Measurements from ENCODE around the gene BCAS1. TPM values are rescaled to one million over a fixed set of nuclear protein-coding genes. Genes with fewer than 3 reads are reported as not detected.

Gene BCAS1
- total RNA-seq, 2 experiments from 2014 or later, result 0.06 TPM; not detected in 1

DNA sequence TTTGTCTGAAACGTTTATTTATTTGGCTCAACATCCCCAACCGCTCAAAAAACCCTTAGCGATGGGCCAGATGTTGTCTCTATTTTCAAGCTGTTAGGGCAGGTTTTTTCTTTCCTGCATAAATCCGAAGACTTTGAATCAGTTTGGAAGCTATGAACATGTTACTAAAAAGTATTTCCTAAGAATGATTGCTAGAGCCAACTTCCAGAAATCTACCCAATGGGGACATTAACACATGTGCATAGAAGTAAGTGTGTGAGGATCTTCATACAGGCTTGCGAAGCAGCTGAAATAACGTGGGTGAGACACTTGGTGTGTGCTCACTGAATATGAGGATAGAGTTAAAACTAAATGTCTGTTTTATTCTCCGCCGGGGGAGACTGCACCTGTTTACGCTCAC, 106.8 kb downstream of the BCAS1 start:
- no peak overlapping the region for H3K4me3 Mint-ChIP-seq
- H3K9me3 Mint-ChIP-seq, result no peaks in the 10 kb centered on the region
- H3K27me3 Mint-ChIP-seq, result peaks cover 16% of the 10 kb centered on the region
- H3K4me1 Mint-ChIP-seq, result peaks cover 4% of the 10 kb centered on the region
- ChIA-PET POLR2A (no interaction called here), CTCF (interaction anchor here (1.5 kb wide), 1 partner anchor 170 kb away, joined by 4 read pairs; no protein-coding TSS in a partner anchor)
- no peak for DNase-seq
- no peak overlapping the region for H3K27ac Mint-ChIP-seq
- H3K36me3 Mint-ChIP-seq (ENCODE audit: low read depth), result no peaks in the 10 kb centered on the region

GRCh38 chr20:53962388-53962787, 108.0 kb downstream of the BCAS1 start:
- Mint-ChIP-seq H3K4me3 (no peak overlapping the region), H3K4me1 (peaks cover 4% of the 10 kb centered on the region), H3K36me3 (ENCODE audit: low read depth) (no peaks in the 10 kb centered on the region), H3K27ac (no peak overlapping the region), H3K27me3 (peaks cover 18% of the 10 kb centered on the region), H3K9me3 (no peaks in the 10 kb centered on the region)
- no peak for DNase-seq
- ChIA-PET POLR2A (no interaction called here), CTCF (no interaction called here)

DNA sequence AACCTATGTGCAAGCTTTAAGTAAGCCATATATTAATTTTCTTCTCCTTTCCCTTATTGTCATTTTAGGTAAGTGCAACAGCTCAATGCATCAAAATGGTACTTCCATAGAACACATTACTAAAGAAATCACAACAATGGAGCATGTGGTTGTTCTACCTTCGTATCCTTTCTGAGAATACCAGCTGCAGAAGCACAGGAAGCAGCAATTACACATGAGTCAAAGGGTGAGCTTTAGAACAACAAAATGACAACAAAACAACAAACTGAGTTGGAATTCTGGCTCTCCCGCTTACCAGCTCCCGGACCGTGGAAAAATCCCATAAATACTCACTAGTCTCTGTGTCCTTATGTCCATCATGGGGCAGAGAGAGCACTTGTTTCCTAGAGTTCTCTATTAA, 108.9 kb downstream of the BCAS1 start:
- Mint-ChIP-seq H3K4me1 (peaks cover 4% of the 10 kb centered on the region), H3K27ac (no peak overlapping the region), H3K36me3 (ENCODE audit: low read depth) (no peaks in the 10 kb centered on the region), H3K27me3 (peaks cover 24% of the 10 kb centered on the region), H3K4me3 (no peak overlapping the region), H3K9me3 (no peaks in the 10 kb centered on the region)
- ChIA-PET POLR2A (no interaction called here), CTCF (interaction anchor here (1.3 to 1.6 kb wide), 2 partner anchors 10 to 45 kb away, joined by 3 to 4 read pairs; no protein-coding TSS in a partner anchor)
- no peak for DNase-seq

GRCh38 chr20:53960579-53961272, 109.7 kb downstream of the BCAS1 start:
- no peak for DNase-seq
- H3K4me1 Mint-ChIP-seq, result peaks cover 4% of the 10 kb centered on the region
- POLR2A ChIA-PET, result no interaction called here
- no peaks in the 10 kb centered on the region for H3K36me3 Mint-ChIP-seq (ENCODE audit: low read depth)
- no peak overlapping the region for H3K4me3 Mint-ChIP-seq
- peaks cover 22% of the 10 kb centered on the region for H3K27me3 Mint-ChIP-seq
- CTCF ChIA-PET, result interaction anchor here (1.3 to 1.6 kb wide), 2 partner anchors 9 to 45 kb away, joined by 3 to 4 read pairs; no protein-coding TSS in a partner anchor
- no peak overlapping the region for H3K27ac Mint-ChIP-seq
- no peaks in the 10 kb centered on the region for H3K9me3 Mint-ChIP-seq

GRCh38 chr20:53959911-53960578, 110.3 kb downstream of the BCAS1 start:
- POLR2A ChIA-PET, result no interaction called here
- no peaks in the 10 kb centered on the region for H3K36me3 Mint-ChIP-seq (ENCODE audit: low read depth)
- H3K4me1 Mint-ChIP-seq, result peaks cover 4% of the 10 kb centered on the region
- H3K4me3 Mint-ChIP-seq, result no peak overlapping the region
- DNase-seq, result no peak
- no peaks in the 10 kb centered on the region for H3K9me3 Mint-ChIP-seq
- H3K27ac Mint-ChIP-seq, result no peak overlapping the region
- CTCF ChIA-PET, result interaction anchor here (0.6 to 1.6 kb wide), 2 partner anchors 44 to 548 kb away, joined by 3 to 5 read pairs; no protein-coding TSS in a partner anchor
- H3K27me3 Mint-ChIP-seq, result peaks cover 22% of the 10 kb centered on the region

GRCh38 chr20:53958260-53958659, 112.1 kb downstream of the BCAS1 start:
- peaks cover 20% of the 10 kb centered on the region for H3K27me3 Mint-ChIP-seq
- peaks cover 4% of the 10 kb centered on the region for H3K4me1 Mint-ChIP-seq
- no peak for DNase-seq
- no peak overlapping the region for H3K27ac Mint-ChIP-seq
- H3K9me3 Mint-ChIP-seq, result peaks cover 3% of the 10 kb centered on the region
- H3K36me3 Mint-ChIP-seq (ENCODE audit: low read depth), result peaks cover under 1% of the 10 kb centered on the region
- ChIA-PET POLR2A (no interaction called here), CTCF (interaction anchor here (0.7 to 1.2 kb wide), 4 partner anchors 8 to 772 kb away, joined by 3 to 4 read pairs (median 3); no protein-coding TSS in a partner anchor)
- no peak overlapping the region for H3K4me3 Mint-ChIP-seq

- Mint-ChIP-seq H3K36me3 (ENCODE audit: low read depth) (peaks cover 4% of the 10 kb centered on the region), H3K27me3 (peaks cover 20% of the 10 kb centered on the region), H3K9me3 (peaks cover 6% of the 10 kb centered on the region), H3K4me1 (peaks cover 4% of the 10 kb centered on the region), H3K4me3 (no peak overlapping the region), H3K27ac (no peak overlapping the region)
- ChIA-PET CTCF (interaction anchor here (0.7 to 1.1 kb wide), 2 partner anchors 102 to 771 kb away, joined by 3 to 4 read pairs; no protein-coding TSS in a partner anchor), POLR2A (no interaction called here)
- no peak for DNase-seq
Measured at GRCh38 chr20:53957451-53958172, 112.8 kb downstream of the BCAS1 start.

DNA sequence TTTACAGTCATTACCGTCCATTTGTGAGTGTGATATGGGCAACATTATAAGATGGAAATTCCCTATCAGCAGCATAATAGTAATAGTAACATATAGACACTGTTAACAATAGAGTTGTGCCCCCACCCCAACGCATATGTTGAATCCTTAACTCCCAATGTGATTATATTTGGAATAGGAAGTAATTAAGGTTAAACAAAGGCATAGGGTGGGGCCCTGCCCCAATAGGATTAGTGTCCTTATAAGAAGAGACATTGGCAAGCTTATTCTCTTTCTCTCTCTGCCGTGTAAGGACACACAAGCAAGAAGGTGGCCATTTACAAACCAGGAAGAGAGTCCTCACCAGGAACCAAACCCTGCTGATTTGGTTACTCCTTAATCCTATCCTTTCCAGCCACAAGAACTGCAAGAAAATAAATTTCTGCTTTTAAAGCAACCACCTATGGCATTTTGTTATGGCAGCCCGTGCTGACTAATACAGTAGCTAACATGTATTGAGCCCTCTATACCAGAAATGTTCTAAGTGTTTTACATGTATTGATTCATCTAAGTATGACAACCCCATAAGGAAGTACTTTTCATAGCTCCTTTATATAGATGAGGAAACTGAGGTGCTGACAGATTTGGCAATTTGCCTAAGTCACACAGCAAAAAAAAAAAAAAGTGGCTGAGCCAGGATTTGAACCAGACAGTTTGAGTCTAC, 114.2 kb downstream of the BCAS1 start:
- Mint-ChIP-seq H3K9me3 (peaks cover 16% of the 10 kb centered on the region), H3K36me3 (ENCODE audit: low read depth) (peaks cover 8% of the 10 kb centered on the region), H3K27me3 (peaks cover 17% of the 10 kb centered on the region), H3K27ac (no peak overlapping the region), H3K4me1 (peaks cover 5% of the 10 kb centered on the region), H3K4me3 (no peak overlapping the region)
- DNase-seq, result no peak
- ChIA-PET POLR2A (no interaction called here), CTCF (interaction anchor here (0.6 kb wide), 2 partner anchors 8 to 840 kb away, joined by 5 read pairs; no protein-coding TSS in a partner anchor)

- H3K27ac Mint-ChIP-seq, result no peak overlapping the region
- POLR2A ChIA-PET, result no interaction called here
- peaks cover 11% of the 10 kb centered on the region for H3K4me1 Mint-ChIP-seq
- no peak for DNase-seq
- H3K9me3 Mint-ChIP-seq, result peaks cover 16% of the 10 kb centered on the region
- H3K4me3 Mint-ChIP-seq, result no peak overlapping the region
- peaks cover 14% of the 10 kb centered on the region for H3K27me3 Mint-ChIP-seq
- CTCF ChIA-PET, result no interaction called here
- H3K36me3 Mint-ChIP-seq (ENCODE audit: low read depth), result peaks cover 8% of the 10 kb centered on the region
Measured at GRCh38 chr20:53954723-53955658, 115.4 kb downstream of the BCAS1 start.

GRCh38 chr20:53952528-53953096, 117.8 kb downstream of the BCAS1 start:
- H3K4me3 Mint-ChIP-seq, result no peak overlapping the region
- no peak overlapping the region for H3K27ac Mint-ChIP-seq
- CTCF ChIA-PET, result interaction anchor here (3.3 kb wide), 1 partner anchor 13 kb away, joined by 9 read pairs; no protein-coding TSS in a partner anchor
- peaks cover 9% of the 10 kb centered on the region for H3K27me3 Mint-ChIP-seq
- DNase-seq, result no peak
- POLR2A ChIA-PET, result no interaction called here
- peaks cover 16% of the 10 kb centered on the region for H3K9me3 Mint-ChIP-seq
- H3K36me3 Mint-ChIP-seq (ENCODE audit: low read depth), result peaks cover 8% of the 10 kb centered on the region
- peaks cover 35% of the 10 kb centered on the region for H3K4me1 Mint-ChIP-seq

DNA sequence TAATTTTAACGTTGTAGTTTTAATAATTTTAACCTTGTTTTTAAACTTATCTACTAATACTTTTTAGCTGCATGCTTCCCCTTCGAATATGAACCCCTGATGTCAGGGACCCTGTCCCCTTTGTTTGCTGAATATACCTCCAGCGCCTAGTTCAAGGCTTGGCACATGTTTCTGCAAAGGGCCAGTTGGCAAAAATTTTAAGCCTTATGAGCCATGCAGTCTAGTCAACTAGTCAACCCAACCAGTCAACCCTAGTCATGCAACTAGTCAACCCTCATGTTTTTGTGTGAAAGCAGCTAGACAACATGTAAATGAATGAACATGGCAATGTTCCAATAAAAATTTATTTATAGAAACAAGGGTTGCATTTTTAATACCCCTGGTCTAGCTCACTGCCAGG, 119.8 kb downstream of the BCAS1 start:
- ChIA-PET CTCF (interaction anchor here (0.6 to 3.3 kb wide), 8 partner anchors 8 to 848 kb away, joined by 3 to 9 read pairs (median 4); no protein-coding TSS in a partner anchor), POLR2A (no interaction called here)
- Mint-ChIP-seq H3K27me3 (no peaks in the 10 kb centered on the region), H3K36me3 (ENCODE audit: low read depth) (peaks cover 8% of the 10 kb centered on the region), H3K9me3 (peaks cover 16% of the 10 kb centered on the region), H3K27ac (peak overlapping the region; percentile 43), H3K4me3 (no peak overlapping the region), H3K4me1 (peaks cover 36% of the 10 kb centered on the region)
- DNase-seq, result no peak
